Gastrocnemius medialis (tissue), 4 donors: ENCODE results near the gene PRUNE2. TPM values are rescaled to one million over a fixed set of nuclear protein-coding genes. Genes with fewer than 3 reads are reported as not detected.

Experiments
- ATAC-seq, 2 donors: fragments of 150-250 bp; one replicate each; pipeline ENCODE4 v1.9.1; 2016
- DNase-seq, 2 donors: peaks; one replicate each; pipeline ENCODE4 v3.0.0-alpha.2; 2019
- H3K27ac ChIP-seq, 4 donors: fragments of 200-600 bp; sonication (generic); 1 replicate in 1 of 4; 2 replicates in 3 of 4; pipeline ENCODE4 v1.5.1; 2016 to 2018; ENCODE audit warnings: mild to moderate bottlenecking in 2 of 4, moderate library complexity in 1 of 4
- H3K27me3 ChIP-seq, 3 donors: fragments of 200-600 bp; sonication (generic) in 2 of 3; 1 replicate in 1 of 3; 2 replicates in 2 of 3; pipeline versions ENCODE4 v1.5.1 to v1.6.0; 2016 to 2019; ENCODE audit warnings: mild to moderate bottlenecking in 1 of 3, moderate library complexity in 1 of 3
- H3K36me3 ChIP-seq, 2 donors: fragments of 200-600 bp; sonication (generic) in 1 of 2; one replicate each; pipeline ENCODE4 v1.5.1; 2017 to 2018
- H3K4me1 ChIP-seq, 2 donors: fragments of 200-600 bp; sonication (generic) in 1 of 2; one replicate each; pipeline ENCODE4 v1.5.1; 2016 to 2017; ENCODE audit warnings: mild to moderate bottlenecking in 2 of 2
- H3K4me3 ChIP-seq, 4 donors: fragments of 200-600 bp; sonication (generic) in 3 of 4; 1 replicate in 1 of 4; 2 replicates in 3 of 4; pipeline ENCODE4 v1.5.1; 2016 to 2019; ENCODE audit warnings: mild to moderate bottlenecking in 2 of 4
- H3K9me3 ChIP-seq, 3 donors: fragments of 200-600 bp; sonication (generic) in 2 of 3; 1 replicate in 1 of 3; 2 replicates in 2 of 3; pipeline ENCODE4 v1.5.1; 2016 to 2019
- POLR2A ChIP-seq, 2 donors: fragments of 450-650 bp; IDR thresholded peaks; one replicate each; pipeline ENCODE4 v1.6.1; 2017; ENCODE audit warnings: antibody characterized with exemption in 2 of 2, mild to moderate bottlenecking in 2 of 2, moderate library complexity in 2 of 2
- in situ Hi-C, 4 donors: fragments of 200-750 bp; cut with MboI; loops; one replicate each; pipeline versions ENCODE4 v1.15.0 to v1.8.0; 2017; ENCODE audit warnings: low sequenced_read_pairs in 4 of 4
- intact Hi-C: fragments of 100-400 bp; cut with DNase I; formaldehyde crosslinking; loops from one replicate; pipeline ENCODE4 v1.15.1; 2023; ENCODE audit warnings: low total_unique reads
- total RNA-seq, 4 donors: library from RNA; depleted of rRNA; stranded (reverse); fragments of >200 nt; gene quantifications; one replicate each; pipeline versions ENCODE4 v1.1.0 to v1.2.3, GENCODE V29; 2016
- TF ChIP-seq, protein P1 (sequence below), 5 experiments: fragments of 450-650 bp in 3 of 5; fragments of 200-600 bp in 2 of 5; sonication (generic) in 2 of 5; IDR thresholded peaks in 4 of 5; conservative IDR thresholded peaks in 1 of 5; 1 replicate in 4 of 5; 2 replicates in 1 of 5; pipeline ENCODE4 v1.5.1; 2016 to 2019; ENCODE audit warnings: antibody characterized with exemption in 5 of 5, mild to moderate bottlenecking in 3 of 5, moderate library complexity in 3 of 5

PRUNE2 gene
- total RNA-seq, 4 donors from 2014 or later = 1.6 to 43.5 (median 11.0) TPM

DNA sequence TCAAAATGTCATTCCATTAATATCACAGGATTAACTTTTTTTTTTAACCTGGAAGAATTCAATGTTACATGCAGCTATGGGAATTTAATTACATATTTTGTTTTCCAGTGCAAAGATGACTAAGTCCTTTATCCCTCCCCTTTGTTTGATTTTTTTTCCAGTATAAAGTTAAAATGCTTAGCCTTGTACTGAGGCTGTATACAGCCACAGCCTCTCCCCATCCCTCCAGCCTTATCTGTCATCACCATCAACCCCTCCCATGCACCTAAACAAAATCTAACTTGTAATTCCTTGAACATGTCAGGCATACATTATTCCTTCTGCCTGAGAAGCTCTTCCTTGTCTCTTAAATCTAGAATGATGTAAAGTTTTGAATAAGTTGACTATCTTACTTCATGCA is 121.0 kb downstream of the PRUNE2 start:
- in situ Hi-C loops = no loop called here
- ATAC-seq = no peak
- intact Hi-C loops = no loop called here
- H3K4me1 ChIP-seq = no peaks in the 10 kb centered on the region
- H3K9me3 ChIP-seq = no peaks in the 10 kb centered on the region
- no peaks in the 10 kb centered on the region for H3K36me3 ChIP-seq
- H3K27ac ChIP-seq = no peak overlapping the region
- H3K4me3 ChIP-seq = no peak overlapping the region
- H3K27me3 ChIP-seq = no peaks in the 10 kb centered on the region
- TF ChIP-seq, protein P1, sequence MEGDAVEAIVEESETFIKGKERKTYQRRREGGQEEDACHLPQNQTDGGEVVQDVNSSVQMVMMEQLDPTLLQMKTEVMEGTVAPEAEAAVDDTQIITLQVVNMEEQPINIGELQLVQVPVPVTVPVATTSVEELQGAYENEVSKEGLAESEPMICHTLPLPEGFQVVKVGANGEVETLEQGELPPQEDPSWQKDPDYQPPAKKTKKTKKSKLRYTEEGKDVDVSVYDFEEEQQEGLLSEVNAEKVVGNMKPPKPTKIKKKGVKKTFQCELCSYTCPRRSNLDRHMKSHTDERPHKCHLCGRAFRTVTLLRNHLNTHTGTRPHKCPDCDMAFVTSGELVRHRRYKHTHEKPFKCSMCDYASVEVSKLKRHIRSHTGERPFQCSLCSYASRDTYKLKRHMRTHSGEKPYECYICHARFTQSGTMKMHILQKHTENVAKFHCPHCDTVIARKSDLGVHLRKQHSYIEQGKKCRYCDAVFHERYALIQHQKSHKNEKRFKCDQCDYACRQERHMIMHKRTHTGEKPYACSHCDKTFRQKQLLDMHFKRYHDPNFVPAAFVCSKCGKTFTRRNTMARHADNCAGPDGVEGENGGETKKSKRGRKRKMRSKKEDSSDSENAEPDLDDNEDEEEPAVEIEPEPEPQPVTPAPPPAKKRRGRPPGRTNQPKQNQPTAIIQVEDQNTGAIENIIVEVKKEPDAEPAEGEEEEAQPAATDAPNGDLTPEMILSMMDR (IDR thresholded peaks at IDR 0.05 in 4 of 5, conservative IDR thresholded peaks at IDR 0.05 in 1 of 5) = no peak
- no peak for TF ChIP-seq POLR2A (IDR thresholded peaks at IDR 0.05)
- no peak for DNase-seq

DNA sequence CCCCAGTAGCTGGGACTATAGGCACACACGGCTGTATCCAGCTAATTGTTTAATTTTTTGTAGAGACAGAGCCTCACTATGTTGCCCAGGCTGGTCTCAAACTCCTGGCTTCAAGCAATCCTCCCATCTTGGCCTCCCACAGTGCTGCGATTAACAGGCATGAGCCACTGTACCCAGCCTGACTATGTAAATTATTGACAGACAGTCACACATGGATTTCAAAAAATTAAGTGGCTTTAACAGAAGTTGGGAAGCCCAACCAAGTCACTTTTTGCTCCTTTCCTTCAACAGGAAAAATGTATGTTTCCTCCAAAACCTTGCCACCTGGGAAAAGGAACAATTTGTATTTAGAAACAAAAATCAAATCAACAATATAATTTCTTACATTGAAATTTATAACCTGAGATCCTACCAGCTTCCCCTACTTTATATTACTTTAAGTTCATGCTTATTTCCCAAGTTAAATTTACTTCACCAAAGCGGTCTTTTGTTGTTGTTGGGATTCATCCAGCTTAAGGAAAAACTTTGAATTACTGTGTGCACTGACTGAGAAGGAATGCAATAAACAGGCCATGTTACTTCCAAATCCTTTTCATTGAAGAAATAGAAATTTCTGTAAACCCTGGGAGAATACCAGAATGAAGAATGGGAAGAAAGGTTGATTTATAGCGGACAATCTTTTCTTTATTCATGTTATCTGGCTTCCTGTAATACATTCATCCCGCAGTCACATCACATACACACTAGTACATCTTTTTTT is 133.0 kb downstream of the PRUNE2 start:
- Histone ChIP-seq H3K4me3 (no peak overlapping the region), H3K4me1 (no peaks in the 10 kb centered on the region), H3K9me3 (no peaks in the 10 kb centered on the region), H3K36me3 (no peaks in the 10 kb centered on the region), H3K27ac (no peak overlapping the region), H3K27me3 (no peaks in the 10 kb centered on the region)
- TF ChIP-seq, protein P1 (IDR thresholded peaks at IDR 0.05 in 4 of 5, conservative IDR thresholded peaks at IDR 0.05 in 1 of 5) = no peak
- TF ChIP-seq POLR2A (IDR thresholded peaks at IDR 0.05) = no peak
- intact Hi-C loops (no loop called here), in situ Hi-C loops (no loop called here)
- DNase-seq (no peak), ATAC-seq (no peak)

GRCh38 chr9:76766126-76766525 is 139.8 kb downstream of the PRUNE2 start:
- no peak overlapping the region for H3K4me3 ChIP-seq
- TF ChIP-seq, protein P1 (IDR thresholded peaks at IDR 0.05 in 4 of 5, conservative IDR thresholded peaks at IDR 0.05 in 1 of 5) = no peak
- no peak for TF ChIP-seq POLR2A (IDR thresholded peaks at IDR 0.05)
- no peak for DNase-seq
- intact Hi-C loops = no loop called here
- no peaks in the 10 kb centered on the region for H3K36me3 ChIP-seq
- no peak overlapping the region for H3K27ac ChIP-seq
- no peaks in the 10 kb centered on the region for H3K9me3 ChIP-seq
- in situ Hi-C loops = no loop called here
- no peaks in the 10 kb centered on the region for H3K27me3 ChIP-seq
- no peak for ATAC-seq
- H3K4me1 ChIP-seq = no peaks in the 10 kb centered on the region

DNA sequence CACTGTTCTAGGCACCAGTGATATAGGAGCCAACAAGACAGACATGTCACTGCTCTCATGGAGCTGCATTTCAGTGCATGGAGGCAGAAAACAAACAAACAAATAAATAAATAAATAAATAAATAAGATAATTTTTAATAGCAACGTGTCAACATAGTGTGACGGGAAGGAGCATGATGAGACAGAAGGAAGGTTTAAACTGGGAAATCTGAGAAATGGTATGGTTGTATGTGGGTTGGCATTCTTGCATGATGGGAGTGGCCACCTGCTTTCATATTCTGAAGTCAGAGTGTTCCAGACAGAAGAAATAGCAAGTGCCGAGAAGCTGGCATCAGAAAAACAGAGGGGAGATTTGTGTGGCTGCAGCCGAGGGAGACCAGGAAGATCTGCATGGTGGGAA is 141.8 kb downstream of the PRUNE2 start, which contains the start of gene PCA3:
Gene PCA3, plus strand, starts transcription at position 301 of the 400 bp plus-strand sequence.
- Histone ChIP-seq H3K4me1 (no peaks in the 10 kb centered on the region), H3K9me3 (no peaks in the 10 kb centered on the region), H3K27me3 (no peaks in the 10 kb centered on the region), H3K27ac (no peak within 1 kb of the TSS), H3K4me3 (no peak within 1 kb of the TSS), H3K36me3 (no peaks in the 10 kb centered on the region)
- TF ChIP-seq POLR2A (IDR thresholded peaks at IDR 0.05) = no peak
- TF ChIP-seq, protein P1 (IDR thresholded peaks at IDR 0.05 in 4 of 5, conservative IDR thresholded peaks at IDR 0.05 in 1 of 5) = no peak
- no peak for ATAC-seq
- in situ Hi-C loops = no loop called here
- DNase-seq = no peak
- intact Hi-C loops = no loop called here
